Measurements from ENCODE around the gene RHEB. TPM values are rescaled to one million over a fixed set of nuclear protein-coding genes. Genes with fewer than 3 reads are reported as not detected.

The RHEB gene
- polyA plus RNA-seq, 1 donor from 2014 or later = 289 TPM

- Histone ChIP-seq H3K27ac (ENCODE audit: low read length) (no peak overlapping the region), H2AFZ (ENCODE audit: low read depth, low read length) (no peak overlapping the region), H3K79me2 (replicated peaks; ENCODE audit: insufficient read depth, low read length) (peaks cover 91% of the 10 kb centered on the region), H3K27me3 (ENCODE audit: insufficient read depth, low read depth, low read length) (no peaks in the 10 kb centered on the region), H3K36me3 (ENCODE audit: insufficient read depth, low read length) (no peaks in the 10 kb centered on the region), H3K9me2 (ENCODE audit: insufficient read depth, low read length) (no peaks in the 10 kb centered on the region), H3K4me2 (ENCODE audit: low read length) (no peak overlapping the region), H3K4me3 (ENCODE audit: low read length) (no peak overlapping the region), H3F3A (ENCODE audit: insufficient read depth, low read length, poor library complexity, severe bottlenecking) (peaks cover 4% of the 10 kb centered on the region), H4K20me1 (ENCODE audit: insufficient read depth) (no peaks in the 10 kb centered on the region), H3K9ac (ENCODE audit: low read length) (no peak overlapping the region), H3K9me3 (ENCODE audit: low read length) (no peaks in the 10 kb centered on the region)
- TF ChIP-seq, protein P1, sequence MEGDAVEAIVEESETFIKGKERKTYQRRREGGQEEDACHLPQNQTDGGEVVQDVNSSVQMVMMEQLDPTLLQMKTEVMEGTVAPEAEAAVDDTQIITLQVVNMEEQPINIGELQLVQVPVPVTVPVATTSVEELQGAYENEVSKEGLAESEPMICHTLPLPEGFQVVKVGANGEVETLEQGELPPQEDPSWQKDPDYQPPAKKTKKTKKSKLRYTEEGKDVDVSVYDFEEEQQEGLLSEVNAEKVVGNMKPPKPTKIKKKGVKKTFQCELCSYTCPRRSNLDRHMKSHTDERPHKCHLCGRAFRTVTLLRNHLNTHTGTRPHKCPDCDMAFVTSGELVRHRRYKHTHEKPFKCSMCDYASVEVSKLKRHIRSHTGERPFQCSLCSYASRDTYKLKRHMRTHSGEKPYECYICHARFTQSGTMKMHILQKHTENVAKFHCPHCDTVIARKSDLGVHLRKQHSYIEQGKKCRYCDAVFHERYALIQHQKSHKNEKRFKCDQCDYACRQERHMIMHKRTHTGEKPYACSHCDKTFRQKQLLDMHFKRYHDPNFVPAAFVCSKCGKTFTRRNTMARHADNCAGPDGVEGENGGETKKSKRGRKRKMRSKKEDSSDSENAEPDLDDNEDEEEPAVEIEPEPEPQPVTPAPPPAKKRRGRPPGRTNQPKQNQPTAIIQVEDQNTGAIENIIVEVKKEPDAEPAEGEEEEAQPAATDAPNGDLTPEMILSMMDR (IDR thresholded peaks at IDR 0.05; ENCODE audit: poor library complexity, severe bottlenecking) = no peak
- TF ChIP-seq EZH2 (IDR thresholded peaks at IDR 0.05; ENCODE audit: borderline replicate concordance, insufficient read depth, low read length, poor library complexity, severe bottlenecking) = no peak
- no peak for TF ChIP-seq SMC3 (conservative IDR thresholded peaks at IDR 0.05; ENCODE audit: poor library complexity)
- TF ChIP-seq RAD21 (conservative IDR thresholded peaks at IDR 0.05) = no peak
- TF ChIP-seq, protein P2, sequence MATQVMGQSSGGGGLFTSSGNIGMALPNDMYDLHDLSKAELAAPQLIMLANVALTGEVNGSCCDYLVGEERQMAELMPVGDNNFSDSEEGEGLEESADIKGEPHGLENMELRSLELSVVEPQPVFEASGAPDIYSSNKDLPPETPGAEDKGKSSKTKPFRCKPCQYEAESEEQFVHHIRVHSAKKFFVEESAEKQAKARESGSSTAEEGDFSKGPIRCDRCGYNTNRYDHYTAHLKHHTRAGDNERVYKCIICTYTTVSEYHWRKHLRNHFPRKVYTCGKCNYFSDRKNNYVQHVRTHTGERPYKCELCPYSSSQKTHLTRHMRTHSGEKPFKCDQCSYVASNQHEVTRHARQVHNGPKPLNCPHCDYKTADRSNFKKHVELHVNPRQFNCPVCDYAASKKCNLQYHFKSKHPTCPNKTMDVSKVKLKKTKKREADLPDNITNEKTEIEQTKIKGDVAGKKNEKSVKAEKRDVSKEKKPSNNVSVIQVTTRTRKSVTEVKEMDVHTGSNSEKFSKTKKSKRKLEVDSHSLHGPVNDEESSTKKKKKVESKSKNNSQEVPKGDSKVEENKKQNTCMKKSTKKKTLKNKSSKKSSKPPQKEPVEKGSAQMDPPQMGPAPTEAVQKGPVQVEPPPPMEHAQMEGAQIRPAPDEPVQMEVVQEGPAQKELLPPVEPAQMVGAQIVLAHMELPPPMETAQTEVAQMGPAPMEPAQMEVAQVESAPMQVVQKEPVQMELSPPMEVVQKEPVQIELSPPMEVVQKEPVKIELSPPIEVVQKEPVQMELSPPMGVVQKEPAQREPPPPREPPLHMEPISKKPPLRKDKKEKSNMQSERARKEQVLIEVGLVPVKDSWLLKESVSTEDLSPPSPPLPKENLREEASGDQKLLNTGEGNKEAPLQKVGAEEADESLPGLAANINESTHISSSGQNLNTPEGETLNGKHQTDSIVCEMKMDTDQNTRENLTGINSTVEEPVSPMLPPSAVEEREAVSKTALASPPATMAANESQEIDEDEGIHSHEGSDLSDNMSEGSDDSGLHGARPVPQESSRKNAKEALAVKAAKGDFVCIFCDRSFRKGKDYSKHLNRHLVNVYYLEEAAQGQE (IDR thresholded peaks at IDR 0.05; ENCODE audit: borderline replicate concordance) = no peak
- no peak for TF ChIP-seq TAF1 (IDR thresholded peaks at IDR 0.05; ENCODE audit: low read depth)
- TF ChIP-seq POLR2AphosphoS5 (IDR thresholded peaks at IDR 0.05) = no peak
- no peak for TF ChIP-seq MXI1 (conservative IDR thresholded peaks at IDR 0.05; ENCODE audit: poor library complexity, severe bottlenecking)
- TF ChIP-seq EP300 (conservative IDR thresholded peaks at IDR 0.05; ENCODE audit: poor library complexity, severe bottlenecking) = no peak
Measured at GRCh38 chr7:151514461-151515275, 5.0 kb downstream of the RHEB start.

DNA sequence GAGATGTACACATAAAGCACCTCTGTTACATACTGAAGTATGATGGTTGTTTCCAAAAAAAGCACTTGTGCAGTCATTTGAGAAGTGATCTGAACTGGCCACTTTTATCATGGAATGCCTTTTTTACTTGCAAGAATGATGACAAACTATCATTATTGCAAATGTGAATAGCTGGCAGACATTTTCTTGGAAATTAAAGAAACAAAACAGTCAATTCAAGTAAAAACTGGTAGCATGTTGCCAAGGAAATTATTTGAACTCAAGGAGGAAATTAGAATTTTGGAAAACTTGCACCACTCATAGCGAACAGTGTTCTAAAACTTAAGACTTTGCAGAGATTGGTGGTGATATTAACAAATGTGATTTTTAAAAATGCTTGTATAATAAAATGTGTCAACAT is 6.6 kb downstream of the RHEB start:
- no peak for TF ChIP-seq RAD21 (conservative IDR thresholded peaks at IDR 0.05)
- no peak for TF ChIP-seq EZH2 (IDR thresholded peaks at IDR 0.05; ENCODE audit: borderline replicate concordance, insufficient read depth, low read length, poor library complexity, severe bottlenecking)
- no peak for TF ChIP-seq POLR2AphosphoS5 (IDR thresholded peaks at IDR 0.05)
- no peak for TF ChIP-seq MXI1 (conservative IDR thresholded peaks at IDR 0.05; ENCODE audit: poor library complexity, severe bottlenecking)
- no peak for TF ChIP-seq TAF1 (IDR thresholded peaks at IDR 0.05; ENCODE audit: low read depth)
- TF ChIP-seq, protein P1 (IDR thresholded peaks at IDR 0.05; ENCODE audit: poor library complexity, severe bottlenecking) = no peak
- peaks cover 99% of the 10 kb centered on the region for H3K79me2 ChIP-seq (replicated peaks; ENCODE audit: insufficient read depth, low read length)
- no peaks in the 10 kb centered on the region for H3F3A ChIP-seq (ENCODE audit: insufficient read depth, low read length, poor library complexity, severe bottlenecking)
- no peak overlapping the region for H3K4me3 ChIP-seq (ENCODE audit: low read length)
- H3K9me2 ChIP-seq (ENCODE audit: insufficient read depth, low read length) = no peaks in the 10 kb centered on the region
- H3K27ac ChIP-seq (ENCODE audit: low read length) = no peak overlapping the region
- H4K20me1 ChIP-seq (ENCODE audit: insufficient read depth) = peaks cover 2% of the 10 kb centered on the region
- H3K4me2 ChIP-seq (ENCODE audit: low read length) = no peak overlapping the region
- no peaks in the 10 kb centered on the region for H3K27me3 ChIP-seq (ENCODE audit: insufficient read depth, low read depth, low read length)
- no peaks in the 10 kb centered on the region for H3K9me3 ChIP-seq (ENCODE audit: low read length)
- no peak overlapping the region for H3K9ac ChIP-seq (ENCODE audit: low read length)
- no peak overlapping the region for H2AFZ ChIP-seq (ENCODE audit: low read depth, low read length)
- H3K36me3 ChIP-seq (ENCODE audit: insufficient read depth, low read length) = no peaks in the 10 kb centered on the region

All from neural cell (in vitro differentiated cells).